ENCODE data around the gene PGF. TPM values are rescaled to one million over a fixed set of nuclear protein-coding genes. Genes with fewer than 3 reads are reported as not detected.

PGF gene
- total RNA-seq, 1 donor: 16.3 TPM

GRCh38 chr14:74962046-74962445, 6.6 kb upstream of the PGF start:
- peaks cover 15% of the 10 kb centered on the region for H3K4me1 ChIP-seq (ENCODE audit: insufficient read depth, low read length)
- no peaks in the 10 kb centered on the region for H4K20me1 ChIP-seq (ENCODE audit: insufficient read depth, low read length)
- no peak overlapping the region for H3K4me3 ChIP-seq (ENCODE audit: insufficient read depth, low read length)
- no peak for TF ChIP-seq CTCF (IDR thresholded peaks at IDR 0.05; ENCODE audit: extremely low read depth, low read depth, low read length)
- no peak overlapping the region for H3K27ac ChIP-seq (ENCODE audit: low read depth, low read length)
- DNase-seq (ENCODE audit: insufficient read length, low spot score, missing footprints): no peak
- no peaks in the 10 kb centered on the region for H3K79me2 ChIP-seq (ENCODE audit: insufficient read depth, low read length)
- no peaks in the 10 kb centered on the region for H3K9me3 ChIP-seq (ENCODE audit: low read depth, low read length)
- H2AFZ ChIP-seq (ENCODE audit: low read length): no peak overlapping the region
- no peaks in the 10 kb centered on the region for H3K27me3 ChIP-seq (ENCODE audit: insufficient read depth, low read length)
- no peak overlapping the region for H3K4me2 ChIP-seq (ENCODE audit: insufficient read depth, low read length)
- no peaks in the 10 kb centered on the region for H3K36me3 ChIP-seq (ENCODE audit: insufficient read depth, low read length)

DNA sequence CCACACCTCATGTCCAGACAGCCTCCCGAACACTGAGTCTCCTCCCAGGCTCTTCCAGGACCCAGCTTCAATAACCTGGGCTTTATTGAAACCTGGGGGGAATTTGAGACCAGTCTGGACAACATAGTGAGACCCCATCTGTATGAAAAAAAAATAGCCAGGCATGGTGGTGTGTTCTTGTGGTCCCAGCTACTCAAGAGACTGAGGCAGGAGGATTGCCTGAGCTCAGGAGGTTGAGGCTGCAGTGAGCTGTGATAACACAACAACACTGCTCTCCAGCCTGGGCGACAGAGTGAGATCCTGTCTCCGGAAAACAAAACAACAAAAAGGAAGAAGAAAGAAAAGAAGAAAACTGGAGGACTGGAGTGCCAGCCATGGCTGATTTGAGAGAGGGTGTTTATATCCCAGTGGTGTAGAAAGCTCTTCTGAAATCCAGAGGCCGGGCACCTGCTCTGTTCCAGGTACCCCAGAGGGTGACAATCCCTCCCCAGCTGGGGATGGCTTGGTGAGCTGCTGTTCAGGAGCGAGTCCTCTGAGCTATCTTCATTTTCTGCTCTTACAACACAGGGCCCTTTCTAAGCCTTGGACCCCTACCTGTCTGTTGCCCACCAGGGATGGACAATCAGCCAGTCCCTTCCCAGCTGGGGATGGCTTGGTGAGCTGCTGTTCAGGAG, 6.0 kb upstream of the PGF start:
- Histone ChIP-seq H3K27me3 (ENCODE audit: insufficient read depth, low read length) (no peaks in the 10 kb centered on the region), H3K36me3 (ENCODE audit: insufficient read depth, low read length) (no peaks in the 10 kb centered on the region), H3K4me1 (ENCODE audit: insufficient read depth, low read length) (peaks cover 15% of the 10 kb centered on the region), H4K20me1 (ENCODE audit: insufficient read depth, low read length) (no peaks in the 10 kb centered on the region), H3K9me3 (ENCODE audit: low read depth, low read length) (no peaks in the 10 kb centered on the region), H3K79me2 (ENCODE audit: insufficient read depth, low read length) (no peaks in the 10 kb centered on the region), H3K4me2 (ENCODE audit: insufficient read depth, low read length) (no peak overlapping the region), H3K27ac (ENCODE audit: low read depth, low read length) (no peak overlapping the region), H3K4me3 (ENCODE audit: insufficient read depth, low read length) (no peak overlapping the region), H2AFZ (ENCODE audit: low read length) (no peak overlapping the region)
- DNase-seq (ENCODE audit: insufficient read length, low spot score, missing footprints): no peak
- TF ChIP-seq CTCF (IDR thresholded peaks at IDR 0.05; ENCODE audit: extremely low read depth, low read depth, low read length): no peak

DNA sequence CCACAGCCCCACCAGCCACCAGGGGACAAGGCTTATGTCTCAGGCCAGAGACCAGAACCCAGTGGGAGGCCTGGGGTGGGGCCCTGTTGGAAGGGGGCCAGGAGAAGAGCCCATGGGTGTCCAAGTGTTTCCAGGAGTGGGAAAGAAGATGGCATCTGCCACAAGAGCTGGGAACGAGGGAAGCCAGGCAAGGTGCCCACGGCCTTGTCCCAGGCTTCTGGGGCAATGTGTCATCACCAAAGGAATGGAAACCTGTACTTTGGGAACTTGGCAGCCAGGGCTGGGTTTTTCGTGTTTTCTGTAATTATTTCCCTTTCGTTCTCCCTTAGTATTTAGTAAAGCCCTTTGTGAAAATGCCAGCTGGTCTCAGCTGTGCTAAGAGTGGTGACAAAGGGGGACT, 5.3 kb upstream of the PGF start:
- Histone ChIP-seq H3K4me3 (ENCODE audit: insufficient read depth, low read length) (no peak overlapping the region), H3K27me3 (ENCODE audit: insufficient read depth, low read length) (no peaks in the 10 kb centered on the region), H3K36me3 (ENCODE audit: insufficient read depth, low read length) (no peaks in the 10 kb centered on the region), H2AFZ (ENCODE audit: low read length) (no peak overlapping the region), H4K20me1 (ENCODE audit: insufficient read depth, low read length) (no peaks in the 10 kb centered on the region), H3K79me2 (ENCODE audit: insufficient read depth, low read length) (no peaks in the 10 kb centered on the region), H3K27ac (ENCODE audit: low read depth, low read length) (no peak overlapping the region), H3K9me3 (ENCODE audit: low read depth, low read length) (no peaks in the 10 kb centered on the region), H3K4me1 (ENCODE audit: insufficient read depth, low read length) (peaks cover 12% of the 10 kb centered on the region), H3K4me2 (ENCODE audit: insufficient read depth, low read length) (no peak overlapping the region)
- no peak for TF ChIP-seq CTCF (IDR thresholded peaks at IDR 0.05; ENCODE audit: extremely low read depth, low read depth, low read length)
- DNase-seq (ENCODE audit: insufficient read length, low spot score, missing footprints): peak; percentile 39

DNA sequence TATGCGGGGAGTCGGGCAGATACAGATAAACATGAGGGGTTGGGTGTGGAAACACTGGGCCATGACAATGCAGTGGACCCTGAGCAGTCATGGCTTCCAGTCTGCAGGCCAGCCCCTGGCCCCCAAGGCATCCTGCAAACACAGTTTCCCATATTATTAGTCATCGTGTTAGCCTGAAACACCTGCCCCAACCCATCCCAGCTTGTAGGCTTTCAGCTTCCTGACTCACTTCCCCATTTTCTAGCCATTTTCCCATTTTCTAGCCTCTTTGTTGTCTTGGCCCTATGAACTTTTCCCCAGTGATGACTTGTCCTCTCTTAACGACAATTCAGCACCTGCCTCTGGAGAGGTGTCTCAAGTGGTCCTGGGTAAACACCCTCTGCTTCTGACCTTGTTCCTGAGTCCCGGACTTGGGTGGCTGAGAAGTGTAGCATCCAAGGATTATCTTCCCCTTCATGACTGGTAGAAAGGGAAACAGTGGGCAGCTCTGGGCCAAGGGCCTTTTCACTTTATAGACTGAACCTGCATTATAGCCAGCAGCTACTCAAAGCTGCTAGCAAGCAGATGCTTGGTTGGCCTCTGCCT, 4.3 kb upstream of the PGF start:
- H3K9me3 ChIP-seq (ENCODE audit: low read depth, low read length): no peaks in the 10 kb centered on the region
- H3K4me3 ChIP-seq (ENCODE audit: insufficient read depth, low read length): no peak overlapping the region
- no peak for DNase-seq (ENCODE audit: insufficient read length, low spot score, missing footprints)
- TF ChIP-seq CTCF (IDR thresholded peaks at IDR 0.05; ENCODE audit: extremely low read depth, low read depth, low read length): no peak
- H3K27me3 ChIP-seq (ENCODE audit: insufficient read depth, low read length): no peaks in the 10 kb centered on the region
- peaks cover 8% of the 10 kb centered on the region for H3K4me1 ChIP-seq (ENCODE audit: insufficient read depth, low read length)
- H3K27ac ChIP-seq (ENCODE audit: low read depth, low read length): no peak overlapping the region
- no peak overlapping the region for H3K4me2 ChIP-seq (ENCODE audit: insufficient read depth, low read length)
- no peak overlapping the region for H2AFZ ChIP-seq (ENCODE audit: low read length)
- no peaks in the 10 kb centered on the region for H4K20me1 ChIP-seq (ENCODE audit: insufficient read depth, low read length)
- H3K36me3 ChIP-seq (ENCODE audit: insufficient read depth, low read length): no peaks in the 10 kb centered on the region
- H3K79me2 ChIP-seq (ENCODE audit: insufficient read depth, low read length): no peaks in the 10 kb centered on the region
